ENCODE data around the gene SEC31B. TPM values are rescaled to one million over a fixed set of nuclear protein-coding genes. Genes with fewer than 3 reads are reported as not detected.

Gene SEC31B
- total and polyA plus RNA-seq, 9 of the 15 experiments (the other 6 are each of a cell fraction or from before 2014, with no cell fraction given): 0.91 to 7.0 (median 2.4) TPM

GRCh38 chr10:100508691-100509150, 10.9 kb downstream of the SEC31B start:
- peak; percentile 87 for FAIRE-seq
- 33% methylated on average over 3 of the region's 3 CpGs for WGBS (ENCODE audit: insufficient coverage, low coverage, missing lambda C conversion rate)
- peaks cover 0 to 4% of the 10 kb centered on the region in 2 experiments; a peak in 2 of 5 replicates for H3K4me1 ChIP-seq (replicated peaks in 1 of 2; ENCODE audit: control insufficient read depth in 2 of 2, insufficient read depth in 2 of 2, low read length in 2 of 2)
- no peak overlapping the region for H3K27ac ChIP-seq (ENCODE audit: extremely low read depth, low read depth, low read length)
- no peaks in the 10 kb centered on the region for H3K79me2 ChIP-seq (ENCODE audit: control insufficient read depth, insufficient read depth, low read length)
- ATAC-seq: peak; percentile 98
- H3K9ac ChIP-seq (ENCODE audit: insufficient read depth in 1 of 2, low read depth in 2 of 2, low read length in 2 of 2): no peak overlapping the region
- H3K4me2 ChIP-seq (ENCODE audit: insufficient read depth, low read length): no peak overlapping the region
- H3K9me1 ChIP-seq (ENCODE audit: control insufficient read depth, insufficient read depth, low read length): no peaks in the 10 kb centered on the region
- DNase-seq (ENCODE audit: extremely low read depth in 1 of 4, low spot score in 3 of 4): peak; percentile 48 to 65 (median 62)
- no peak overlapping the region for H2AFZ ChIP-seq (ENCODE audit: low read depth, low read length)
- ChIA-PET CTCF (ENCODE audit: low intra/inter-chr PET ratio) (interaction anchor here (0.6 to 3.7 kb wide), 6 partner anchors 72 to 218 kb away, joined by 3 to 44 read pairs (median 3); no protein-coding TSS in a partner anchor), POLR2A (interaction anchor here (0.8 kb wide), 1 partner anchor 634 kb away, joined by 3 read pairs; no protein-coding TSS in a partner anchor)
- no peaks in the 10 kb centered on the region for H3K36me3 ChIP-seq (ENCODE audit: control insufficient read depth, insufficient read depth, low read length)
- H4K20me1 ChIP-seq (replicated peaks; ENCODE audit: control insufficient read depth, insufficient read depth, low read length): no peaks in the 10 kb centered on the region
- no peaks in the 10 kb centered on the region for H3K9me3 ChIP-seq (replicated peaks; ENCODE audit: control insufficient read depth, insufficient read depth, low read depth, low read length)
- BruUV-seq (replicated peaks): no TSS peak
- no peak overlapping the region for H3K4me3 ChIP-seq
- intact Hi-C loops (cut with micrococcal nuclease) (loop anchor here (1.0 to 2.0 kb wide), 2 partner anchors 75 to 166 kb away; no protein-coding TSS in a partner anchor), in situ Hi-C loops (cut with MboI) (loop anchor here (5.0 to 10.0 kb wide), 3 partner anchors 71 to 664 kb away; no protein-coding TSS in a partner anchor)
- H3K27me3 ChIP-seq (ENCODE audit: control insufficient read depth in 2 of 2, insufficient read depth in 2 of 2, low read length in 2 of 2): no peaks in the 10 kb centered on the region
- TF ChIP-seq, protein P1, sequence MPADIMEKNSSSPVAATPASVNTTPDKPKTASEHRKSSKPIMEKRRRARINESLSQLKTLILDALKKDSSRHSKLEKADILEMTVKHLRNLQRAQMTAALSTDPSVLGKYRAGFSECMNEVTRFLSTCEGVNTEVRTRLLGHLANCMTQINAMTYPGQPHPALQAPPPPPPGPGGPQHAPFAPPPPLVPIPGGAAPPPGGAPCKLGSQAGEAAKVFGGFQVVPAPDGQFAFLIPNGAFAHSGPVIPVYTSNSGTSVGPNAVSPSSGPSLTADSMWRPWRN (IDR thresholded peaks at IDR 0.05; ENCODE audit: low read depth): no peak
- no peak for TF ChIP-seq HEY1 (CRISPR knock-in tag; IDR thresholded peaks at IDR 0.05; ENCODE audit: borderline replicate concordance)
- no peak for TF ChIP-seq ZKSCAN3 (CRISPR knock-in tag; IDR thresholded peaks at IDR 0.05)
- no peak for TF ChIP-seq DMBX1 (CRISPR knock-in tag; IDR thresholded peaks at IDR 0.05; ENCODE audit: borderline replicate concordance)
- TF ChIP-seq XRCC3 (IDR thresholded peaks at IDR 0.05): no peak
- TF ChIP-seq, protein P2, sequence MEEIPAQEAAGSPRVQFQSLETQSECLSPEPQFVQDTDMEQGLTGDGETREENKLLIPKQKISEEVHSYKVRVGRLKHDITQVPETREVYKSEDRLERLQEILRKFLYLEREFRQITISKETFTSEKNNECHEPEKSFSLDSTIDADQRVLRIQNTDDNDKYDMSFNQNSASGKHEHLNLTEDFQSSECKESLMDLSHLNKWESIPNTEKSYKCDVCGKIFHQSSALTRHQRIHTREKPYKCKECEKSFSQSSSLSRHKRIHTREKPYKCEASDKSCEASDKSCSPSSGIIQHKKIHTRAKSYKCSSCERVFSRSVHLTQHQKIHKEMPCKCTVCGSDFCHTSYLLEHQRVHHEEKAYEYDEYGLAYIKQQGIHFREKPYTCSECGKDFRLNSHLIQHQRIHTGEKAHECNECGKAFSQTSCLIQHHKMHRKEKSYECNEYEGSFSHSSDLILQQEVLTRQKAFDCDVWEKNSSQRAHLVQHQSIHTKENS (CRISPR knock-in tag; IDR thresholded peaks at IDR 0.05): no peak
- no peak for TF ChIP-seq SRSF1 (IDR thresholded peaks at IDR 0.05; ENCODE audit: low read depth, low read length)
- TF ChIP-seq NRF1 (conservative IDR thresholded peaks at IDR 0.05 in 1 of 2, IDR thresholded peaks at IDR 0.05 in 1 of 2): no peak
- TF ChIP-seq CHD4 (IDR thresholded peaks at IDR 0.05; ENCODE audit: insufficient read depth, insufficient replicate concordance, low read depth, low read length, poor library complexity, severe bottlenecking): no peak
- TF ChIP-seq HIVEP1 (CRISPR knock-in tag; IDR thresholded peaks at IDR 0.05): no peak
- TF ChIP-seq TOE1 (IDR thresholded peaks at IDR 0.05; ENCODE audit: borderline replicate concordance): no peak
- no peak for TF ChIP-seq TOE1 (CRISPR knock-in tag; IDR thresholded peaks at IDR 0.05; ENCODE audit: borderline replicate concordance, low read depth)
- TF ChIP-seq CGGBP1 (CRISPR knock-in tag; IDR thresholded peaks at IDR 0.05): no peak
- TF ChIP-seq SMC3 (conservative IDR thresholded peaks at IDR 0.05; ENCODE audit: insufficient read depth, low read depth, low read length): peak; percentile 69
- no peak for TF ChIP-seq HNRNPH1 (optimal IDR thresholded peaks at IDR 0.05; ENCODE audit: low read depth, low read length)
- no peak for TF ChIP-seq RFX7 (CRISPR knock-in tag; IDR thresholded peaks at IDR 0.05)
- TF ChIP-seq, protein P3, sequence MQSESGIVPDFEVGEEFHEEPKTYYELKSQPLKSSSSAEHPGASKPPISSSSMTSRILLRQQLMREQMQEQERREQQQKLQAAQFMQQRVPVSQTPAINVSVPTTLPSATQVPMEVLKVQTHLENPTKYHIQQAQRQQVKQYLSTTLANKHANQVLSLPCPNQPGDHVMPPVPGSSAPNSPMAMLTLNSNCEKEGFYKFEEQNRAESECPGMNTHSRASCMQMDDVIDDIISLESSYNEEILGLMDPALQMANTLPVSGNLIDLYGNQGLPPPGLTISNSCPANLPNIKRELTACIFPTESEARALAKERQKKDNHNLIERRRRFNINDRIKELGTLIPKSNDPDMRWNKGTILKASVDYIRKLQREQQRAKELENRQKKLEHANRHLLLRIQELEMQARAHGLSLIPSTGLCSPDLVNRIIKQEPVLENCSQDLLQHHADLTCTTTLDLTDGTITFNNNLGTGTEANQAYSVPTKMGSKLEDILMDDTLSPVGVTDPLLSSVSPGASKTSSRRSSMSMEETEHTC (IDR thresholded peaks at IDR 0.05): no peak
- no peak for TF ChIP-seq HDGF (IDR thresholded peaks at IDR 0.05)
- TF ChIP-seq, protein P4, sequence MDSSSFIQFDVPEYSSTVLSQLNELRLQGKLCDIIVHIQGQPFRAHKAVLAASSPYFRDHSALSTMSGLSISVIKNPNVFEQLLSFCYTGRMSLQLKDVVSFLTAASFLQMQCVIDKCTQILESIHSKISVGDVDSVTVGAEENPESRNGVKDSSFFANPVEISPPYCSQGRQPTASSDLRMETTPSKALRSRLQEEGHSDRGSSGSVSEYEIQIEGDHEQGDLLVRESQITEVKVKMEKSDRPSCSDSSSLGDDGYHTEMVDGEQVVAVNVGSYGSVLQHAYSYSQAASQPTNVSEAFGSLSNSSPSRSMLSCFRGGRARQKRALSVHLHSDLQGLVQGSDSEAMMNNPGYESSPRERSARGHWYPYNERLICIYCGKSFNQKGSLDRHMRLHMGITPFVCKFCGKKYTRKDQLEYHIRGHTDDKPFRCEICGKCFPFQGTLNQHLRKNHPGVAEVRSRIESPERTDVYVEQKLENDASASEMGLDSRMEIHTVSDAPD (CRISPR knock-in tag; IDR thresholded peaks at IDR 0.05): no peak
